HCT116 (cell line): ENCODE results near the gene PRMT2. TPM values are rescaled to one million over a fixed set of nuclear protein-coding genes. Genes with fewer than 3 reads are reported as not detected.

Experiments
- ATAC-seq: fragments of 200-7000 bp; cut with Tn5 transposase; 2 replicates; pipeline ENCODE4 v1.9.1; 2020; ENCODE audit warnings: mild to moderate bottlenecking, moderate library complexity
- BruUV-seq: library from RNA; stranded (reverse); fragments of 400-500 nt; replicated peaks from 2 replicates; lab custom pipeline; 2021; lab: Mats Ljungman, UMichigan
- CTCF ChIA-PET: fragments of 300-600 bp; sonication (Branson Sonifier 250); formaldehyde crosslinking; loops from one replicate; lab custom pipeline; 2021; ENCODE audit warnings: antibody characterized with exemption; lab: Charles Lee
- POLR2A ChIA-PET: fragments of 300-600, 350-600 bp; sonication (Branson Sonifier 250); formaldehyde crosslinking; loops from one replicate; lab custom pipeline; 2021; ENCODE audit warnings: antibody characterized with exemption; lab: Charles Lee
- RAD21 ChIA-PET, 2 experiments: fragments of 300-600 bp; sonication (Branson Sonifier 250); formaldehyde crosslinking; loops; one replicate each; lab custom pipeline; 2023; ENCODE audit warnings: low total read pairs in 2 of 2; ENCODE audit not compliant: uncharacterized antibody in 2 of 2, unreplicated experiment in 2 of 2, low non-redundant PET in 1 of 2; lab: Charles Lee
- DNase-seq: peaks from one replicate; pipeline ENCODE4 v3.0.0-alpha.2; 2010; ENCODE audit warnings: low read depth, low spot score
- H2AFZ ChIP-seq: fragments of 200-600 bp; shearing (Covaris generic), sonication (generic); 2 replicates; pipeline ENCODE4 v1.6.1; 2017; ENCODE audit warnings: low read depth, mixed run types, mixed read lengths, antibody characterized with exemption, low read length; ENCODE audit not compliant: poor library complexity, severe bottlenecking
- H3K27ac ChIP-seq: 2 replicates; pipeline ENCODE4 v1.5.1; 2012; ENCODE audit warnings: low read depth, low read length
- H3K27me3 ChIP-seq: fragments of 200-600 bp; sonication (generic); 2 replicates; pipeline ENCODE4 v1.6.1; 2016; ENCODE audit warnings: mixed run types, low read length, mixed read lengths; ENCODE audit not compliant: insufficient read depth
- H3K36me3 ChIP-seq, 2 experiments: fragments of 200-500 bp in 1 of 2; fragments of 200-600 bp in 1 of 2; sonication (Bioruptor generic) in 1 of 2; sonication (generic) in 1 of 2; 2 replicates each; pipeline versions ENCODE4 v1.5.1 to v1.6.1; 2014 to 2016; ENCODE audit warnings: low read length in 2 of 2, inconsistent platforms in 1 of 2, mixed read lengths in 1 of 2, mixed run types in 1 of 2; ENCODE audit not compliant: insufficient read depth in 2 of 2, control insufficient read depth in 1 of 2
- H3K4me1 ChIP-seq, 2 experiments: fragments of 200-600 bp in 1 of 2; sonication (generic) in 1 of 2; 2 replicates each; pipeline versions ENCODE4 v1.5.1 to v1.6.1; 2012 to 2017; ENCODE audit warnings: low read length in 2 of 2, inconsistent platforms in 1 of 2, mild to moderate bottlenecking in 1 of 2, mixed read lengths in 1 of 2, mixed run types in 1 of 2, moderate library complexity in 1 of 2; ENCODE audit not compliant: insufficient read depth in 2 of 2, control insufficient read depth in 1 of 2
- H3K4me2 ChIP-seq: fragments of 200-600 bp; sonication (generic); 2 replicates; pipeline ENCODE4 v1.6.1; 2017; ENCODE audit warnings: mixed run types, low read length, mixed read lengths
- H3K4me3 ChIP-seq, 2 experiments: fragments of 200-600 bp in 1 of 2; sonication (generic) in 1 of 2; replicated peaks in 1 of 2; 2 replicates each; pipeline ENCODE4 v1.5.1; 2011 to 2016; ENCODE audit warnings: low read length in 2 of 2, control low read depth in 1 of 2, low read depth in 1 of 2, mild to moderate bottlenecking in 1 of 2, mixed read lengths in 1 of 2, mixed run types in 1 of 2
- H3K79me2 ChIP-seq: fragments of 200-600 bp; sonication (generic); 2 replicates; pipeline ENCODE4 v1.6.1; 2017; ENCODE audit warnings: mild to moderate bottlenecking, mixed run types, low read length, moderate library complexity, mixed read lengths; ENCODE audit not compliant: insufficient read depth
- H3K9ac ChIP-seq: fragments of 200-600 bp; sonication (generic); 2 replicates; pipeline ENCODE4 v1.6.1; 2016; ENCODE audit warnings: low read length, mixed read lengths
- H3K9me2 ChIP-seq: fragments of 200-600 bp; sonication (generic), shearing (Covaris generic); 2 replicates; pipeline ENCODE4 v1.6.1; 2017; ENCODE audit warnings: mixed run types, mild to moderate bottlenecking, moderate library complexity; ENCODE audit not compliant: insufficient read depth
- H3K9me3 ChIP-seq, 2 experiments: fragments of 200-500 bp in 1 of 2; fragments of 200-600 bp in 1 of 2; sonication (Bioruptor generic) in 1 of 2; sonication (generic) in 1 of 2; 2 replicates each; pipeline ENCODE4 v1.6.1; 2014 to 2017; ENCODE audit warnings: low read length in 2 of 2, mixed read lengths in 2 of 2, inconsistent platforms in 1 of 2, low read depth in 1 of 2, mild to moderate bottlenecking in 1 of 2, mixed run types in 1 of 2, moderate library complexity in 1 of 2; ENCODE audit not compliant: control insufficient read depth in 1 of 2, insufficient read depth in 1 of 2
- H4K20me1 ChIP-seq: fragments of 200-600 bp; sonication (generic), shearing (Covaris generic); 2 replicates; pipeline ENCODE4 v1.6.1; 2017; ENCODE audit warnings: mixed run types, mild to moderate bottlenecking, moderate library complexity; ENCODE audit not compliant: insufficient read depth
- CEBPB ChIP-seq: IDR thresholded peaks from 2 replicates; pipeline ENCODE4 v1.6.1; 2012; ENCODE audit warnings: low read depth
- EGR1 ChIP-seq: IDR thresholded peaks from 2 replicates; pipeline ENCODE4 v1.6.1; 2012; ENCODE audit warnings: low read depth
- ELF1 ChIP-seq: IDR thresholded peaks from 2 replicates; pipeline ENCODE4 v1.6.1; 2012; ENCODE audit warnings: low read depth, borderline replicate concordance
- EZH2phosphoT487 ChIP-seq: fragments of 200-600 bp; IDR thresholded peaks from 2 replicates; pipeline ENCODE4 v1.6.1; 2018; ENCODE audit warnings: antibody characterized with exemption, borderline replicate concordance
- POLR2AphosphoS5 ChIP-seq: IDR thresholded peaks from 2 replicates; pipeline ENCODE4 v1.6.1; 2011; ENCODE audit warnings: mild to moderate bottlenecking, low read depth, low read length, moderate library complexity
- RAD21 ChIP-seq: IDR thresholded peaks from 2 replicates; pipeline ENCODE4 v1.6.1; 2012; ENCODE audit warnings: low read depth, mild to moderate bottlenecking
- SIN3A ChIP-seq: IDR thresholded peaks from 2 replicates; pipeline ENCODE4 v1.6.1; 2012; ENCODE audit warnings: low read depth
- ZFX ChIP-seq: fragments of 450-650 bp; IDR thresholded peaks from 2 replicates; pipeline ENCODE4 v1.6.1; 2017
- intact Hi-C: fragments of 100-400 bp; cut with micrococcal nuclease; formaldehyde crosslinking; loops from 2 replicates; pipeline ENCODE4 v1.10.0; 2022
- total RNA-seq: library from RNA; stranded (reverse); gene quantifications from one replicate; pipeline ENCODE4 v1.2.1, GENCODE V29; 2021; ENCODE audit not compliant: unreplicated experiment
- TF ChIP-seq, protein P1 (sequence below): IDR thresholded peaks from 2 replicates; pipeline ENCODE4 v1.6.1; 2011; ENCODE audit warnings: mild to moderate bottlenecking, low read length, moderate library complexity; ENCODE audit not compliant: insufficient replicate concordance; ENCODE audit errors: extremely low read depth
- TF ChIP-seq, protein P2 (sequence below): IDR thresholded peaks from 2 replicates; pipeline ENCODE4 v1.6.1; 2012

The PRMT2 gene
- total RNA-seq, 1 experiment from 2014 or later: 59.1 TPM

DNA sequence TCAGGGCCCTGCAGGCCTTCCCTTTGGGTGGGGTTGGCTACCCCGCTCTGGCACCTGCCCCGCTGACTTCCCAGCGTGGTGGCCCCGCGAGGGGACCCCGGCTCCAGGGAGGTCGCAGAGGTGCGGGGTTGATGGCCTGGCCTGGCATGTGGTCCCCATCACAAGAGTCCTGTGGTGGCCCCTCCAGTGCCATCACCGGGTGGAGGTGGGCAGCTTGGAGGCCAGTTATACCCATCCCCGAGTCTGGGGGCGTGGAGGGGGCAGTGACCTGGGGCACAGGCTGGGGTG is 26.8 kb downstream of the PRMT2 start (continued):
- TF ChIP-seq, protein P1, sequence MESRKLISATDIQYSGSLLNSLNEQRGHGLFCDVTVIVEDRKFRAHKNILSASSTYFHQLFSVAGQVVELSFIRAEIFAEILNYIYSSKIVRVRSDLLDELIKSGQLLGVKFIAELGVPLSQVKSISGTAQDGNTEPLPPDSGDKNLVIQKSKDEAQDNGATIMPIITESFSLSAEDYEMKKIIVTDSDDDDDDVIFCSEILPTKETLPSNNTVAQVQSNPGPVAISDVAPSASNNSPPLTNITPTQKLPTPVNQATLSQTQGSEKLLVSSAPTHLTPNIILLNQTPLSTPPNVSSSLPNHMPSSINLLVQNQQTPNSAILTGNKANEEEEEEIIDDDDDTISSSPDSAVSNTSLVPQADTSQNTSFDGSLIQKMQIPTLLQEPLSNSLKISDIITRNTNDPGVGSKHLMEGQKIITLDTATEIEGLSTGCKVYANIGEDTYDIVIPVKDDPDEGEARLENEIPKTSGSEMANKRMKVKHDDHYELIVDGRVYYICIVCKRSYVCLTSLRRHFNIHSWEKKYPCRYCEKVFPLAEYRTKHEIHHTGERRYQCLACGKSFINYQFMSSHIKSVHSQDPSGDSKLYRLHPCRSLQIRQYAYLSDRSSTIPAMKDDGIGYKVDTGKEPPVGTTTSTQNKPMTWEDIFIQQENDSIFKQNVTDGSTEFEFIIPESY: no peak
- TF ChIP-seq, protein P2, sequence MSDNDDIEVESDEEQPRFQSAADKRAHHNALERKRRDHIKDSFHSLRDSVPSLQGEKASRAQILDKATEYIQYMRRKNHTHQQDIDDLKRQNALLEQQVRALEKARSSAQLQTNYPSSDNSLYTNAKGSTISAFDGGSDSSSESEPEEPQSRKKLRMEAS: no peak
- TF ChIP-seq ZFX (no peak), ELF1 (no peak), SIN3A (no peak), RAD21 (no peak), EGR1 (no peak)

DNA sequence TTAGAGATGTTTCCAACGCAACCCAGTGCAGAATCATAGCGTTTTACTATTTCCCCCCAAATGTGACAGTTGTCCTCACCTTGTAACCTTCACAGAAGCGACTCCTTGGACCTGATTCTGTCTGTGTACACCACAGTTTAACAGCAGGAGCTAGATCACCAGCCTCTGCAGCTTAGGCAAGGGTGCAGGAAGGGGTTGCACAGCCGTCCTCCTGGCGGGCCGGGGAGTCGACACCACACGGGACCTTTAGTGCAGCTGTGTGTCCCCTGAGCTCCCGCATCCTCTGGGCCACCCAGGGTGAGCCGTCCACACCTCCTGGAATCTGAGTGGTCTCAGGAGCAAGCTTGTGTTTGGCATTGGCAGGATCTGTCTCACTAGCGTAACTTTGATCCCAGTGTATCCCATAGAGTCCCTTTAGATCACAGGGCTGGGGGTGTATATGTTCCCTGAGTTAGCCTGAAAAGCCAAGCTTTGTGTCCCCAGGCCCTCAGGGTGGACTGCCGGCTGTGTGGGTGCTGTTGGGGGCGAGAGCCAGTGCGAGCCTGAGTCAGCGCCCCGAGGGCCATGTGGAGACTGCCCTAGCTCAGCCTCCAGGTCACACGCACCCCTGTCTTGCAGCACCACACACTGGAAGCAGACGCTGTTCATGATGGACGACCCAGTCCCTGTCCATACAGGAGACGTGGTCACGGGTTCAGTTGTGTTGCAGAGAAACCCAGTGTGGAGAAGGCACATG is 27.5 kb downstream of the PRMT2 start:
- Histone ChIP-seq H4K20me1 (no peaks in the 10 kb centered on the region), H3K79me2 (no peaks in the 10 kb centered on the region), H3K9ac (no peak overlapping the region), H3K4me1 (no peaks in the 10 kb centered on the region; a peak in 1 of 4 replicates), H3K27me3 (no peaks in the 10 kb centered on the region), H3K9me3 (no peaks in the 10 kb centered on the region), H3K4me3 (no peak overlapping the region), H3K27ac (no peak overlapping the region), H3K9me2 (no peaks in the 10 kb centered on the region), H3K4me2 (no peak overlapping the region), H2AFZ (no peak overlapping the region), H3K36me3 (peaks cover 0 to 2% of the 10 kb centered on the region in 2 experiments; a peak in 1 of 4 replicates)
- CTCF ChIA-PET: interaction anchor here (1.5 kb wide), 1 partner anchor 23 kb away, joined by 4 read pairs; no protein-coding TSS in a partner anchor
- POLR2A ChIA-PET: no interaction called here
- RAD21 ChIA-PET: no interaction called here
- TF ChIP-seq EGR1: no peak
- TF ChIP-seq ELF1: no peak
- no peak for TF ChIP-seq SIN3A
- no peak for TF ChIP-seq ZFX
- TF ChIP-seq EZH2phosphoT487: no peak
- no peak for TF ChIP-seq CEBPB
- TF ChIP-seq POLR2AphosphoS5: no peak
- BruUV-seq: no TSS peak
- DNase-seq (no peak), ATAC-seq (no peak)
- intact Hi-C loops: no loop called here
